GM18526 (cell line): ENCODE results near the gene EPRS1.

Source experiments
- POLR2A ChIP-seq: IDR thresholded peaks from 3 replicates; pipeline ENCODE4 v1.6.1; 2011; ENCODE audit not compliant: insufficient read length; ENCODE audit errors: extremely low read depth

Gene EPRS1

DNA sequence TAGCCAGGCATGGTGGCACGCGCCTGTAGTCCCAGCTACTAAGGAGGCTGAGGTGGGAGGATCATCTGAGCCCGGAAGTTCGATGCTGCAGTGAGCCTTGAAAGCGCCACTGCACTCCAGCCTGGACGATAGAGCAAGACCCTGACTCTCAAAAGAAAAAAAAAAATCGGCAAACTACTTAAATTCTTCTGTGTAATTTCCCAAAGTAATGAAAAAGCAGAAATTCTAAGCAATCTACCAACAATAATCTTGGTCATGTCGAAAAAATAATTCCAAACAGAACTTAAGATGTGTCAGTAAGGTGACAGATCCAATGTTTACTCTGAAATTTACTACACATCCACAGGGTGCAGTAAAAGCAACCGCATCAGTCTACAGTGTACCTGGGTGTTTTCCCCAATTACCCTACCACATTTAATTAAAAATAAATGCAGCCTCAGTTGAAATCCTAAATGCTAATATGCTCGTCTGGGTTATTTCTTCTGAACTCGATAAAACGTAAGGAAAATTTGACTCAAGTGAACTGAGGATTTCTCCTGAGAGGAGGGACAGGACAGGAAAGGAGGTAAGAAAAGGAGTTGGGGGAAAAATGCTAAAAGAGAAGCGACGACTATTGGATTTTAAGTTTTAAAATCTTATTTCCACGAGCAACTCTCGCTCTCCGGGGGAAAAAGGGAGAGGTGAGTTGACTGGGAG, 801 bp downstream of the EPRS1 start:
- TF ChIP-seq POLR2A = no peak

GRCh38 chr1:220044678-220045355, 1.5 kb downstream of the EPRS1 start:
- no peak for TF ChIP-seq POLR2A

DNA sequence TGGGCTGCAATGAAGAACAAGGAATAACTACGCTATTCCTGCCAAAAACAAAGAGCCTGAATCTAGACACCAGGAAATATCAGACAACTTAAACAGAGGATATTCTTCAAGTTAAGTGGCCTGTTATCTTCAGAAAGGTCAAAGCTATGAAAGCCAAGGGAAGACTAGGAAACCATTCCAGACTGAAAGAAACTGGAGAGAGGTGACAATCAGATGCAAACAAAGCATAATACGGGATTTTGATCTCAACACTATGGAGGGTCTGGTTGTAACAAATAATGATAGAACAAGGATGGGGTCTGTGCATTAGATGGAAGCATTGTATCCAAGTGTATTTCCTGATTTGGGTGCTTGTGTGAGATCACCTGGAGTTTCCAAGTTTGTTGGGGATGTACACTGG, 2.7 kb downstream of the EPRS1 start:
- no peak for TF ChIP-seq POLR2A

GRCh38 chr1:220040028-220040596, 6.2 kb downstream of the EPRS1 start:
- TF ChIP-seq POLR2A = no peak

DNA sequence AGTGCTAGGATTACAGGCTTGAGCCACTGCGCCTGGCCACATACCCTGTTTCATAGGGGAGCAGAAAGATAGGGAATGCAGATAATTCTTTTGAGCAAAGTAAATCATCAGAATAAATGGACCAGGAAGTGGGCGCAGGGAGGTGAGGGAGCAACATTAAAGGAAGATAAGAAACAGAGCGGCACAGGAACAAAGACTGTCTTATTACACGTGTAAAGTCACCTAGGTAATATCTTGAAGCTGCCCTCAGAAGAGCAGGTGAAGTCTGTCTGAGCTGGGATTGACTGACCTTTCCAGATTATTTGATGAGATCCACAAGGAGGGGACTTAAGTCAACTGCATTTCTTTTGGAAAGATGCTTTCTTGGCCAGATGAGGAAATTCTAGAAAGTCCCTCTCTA, 7.7 kb downstream of the EPRS1 start:
- TF ChIP-seq POLR2A = no peak

DNA sequence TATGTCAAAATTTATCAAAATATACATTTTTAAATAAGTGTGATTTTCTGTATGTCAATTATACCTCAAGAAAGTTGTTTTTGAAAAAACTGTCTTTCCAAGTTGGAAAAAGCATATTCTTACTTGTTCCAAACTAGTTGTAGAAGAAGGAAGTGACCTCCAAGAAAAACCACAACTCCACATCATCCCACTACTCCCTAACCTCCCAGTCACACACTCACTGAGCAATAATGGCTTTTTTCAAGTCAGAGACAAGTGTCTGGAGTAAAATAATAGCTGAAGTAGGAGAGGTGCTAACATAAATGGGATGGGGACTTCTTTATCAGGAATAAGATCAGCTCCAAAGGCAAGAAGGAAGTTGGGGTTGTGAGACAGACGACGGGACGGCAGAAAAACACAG, 13.4 kb downstream of the EPRS1 start:
- TF ChIP-seq POLR2A = no peak

DNA sequence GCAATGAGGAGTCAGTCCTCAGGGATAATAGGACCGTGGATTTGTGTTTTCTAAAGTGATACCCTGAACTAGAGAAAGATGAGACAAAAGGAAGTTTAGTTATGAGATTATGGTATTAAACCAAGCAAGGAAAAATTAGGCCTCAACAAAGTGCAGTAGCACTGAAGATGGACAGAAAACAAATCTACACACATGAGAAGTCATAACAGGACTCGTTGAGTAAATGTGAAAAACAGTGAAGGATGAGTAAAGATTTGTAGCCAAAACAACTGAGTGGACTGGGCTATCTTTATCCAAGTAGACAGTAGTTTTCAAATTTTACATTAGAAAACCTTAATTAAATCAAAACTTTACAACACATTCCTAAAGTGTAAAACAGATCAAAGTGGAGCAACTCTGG, 15.0 kb downstream of the EPRS1 start:
- no peak for TF ChIP-seq POLR2A

DNA sequence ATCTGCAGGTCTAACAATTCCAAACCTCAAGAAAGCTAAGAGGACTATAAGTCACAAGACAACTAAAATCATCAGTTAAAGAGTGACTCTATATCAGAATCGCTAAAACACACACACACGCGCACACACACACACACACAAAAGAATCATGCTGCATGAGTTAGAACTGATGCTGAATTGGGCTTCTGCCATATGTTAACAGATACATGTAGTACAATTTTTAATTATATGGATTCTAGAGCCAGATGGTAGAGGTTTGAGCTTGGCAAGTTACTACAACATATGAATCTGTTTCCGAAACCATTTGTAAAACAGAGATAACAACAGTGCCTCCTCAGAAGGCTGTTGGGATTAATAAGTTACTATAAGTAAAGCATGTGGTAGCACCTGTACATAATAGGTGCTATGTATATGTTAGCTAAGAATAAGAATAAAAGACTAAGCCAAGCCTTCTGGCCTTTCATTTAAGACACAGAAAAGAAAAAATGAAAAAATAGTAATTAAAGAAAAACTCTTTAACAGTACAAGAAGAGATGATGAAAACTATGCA, 17.9 kb downstream of the EPRS1 start:
- no peak for TF ChIP-seq POLR2A

DNA sequence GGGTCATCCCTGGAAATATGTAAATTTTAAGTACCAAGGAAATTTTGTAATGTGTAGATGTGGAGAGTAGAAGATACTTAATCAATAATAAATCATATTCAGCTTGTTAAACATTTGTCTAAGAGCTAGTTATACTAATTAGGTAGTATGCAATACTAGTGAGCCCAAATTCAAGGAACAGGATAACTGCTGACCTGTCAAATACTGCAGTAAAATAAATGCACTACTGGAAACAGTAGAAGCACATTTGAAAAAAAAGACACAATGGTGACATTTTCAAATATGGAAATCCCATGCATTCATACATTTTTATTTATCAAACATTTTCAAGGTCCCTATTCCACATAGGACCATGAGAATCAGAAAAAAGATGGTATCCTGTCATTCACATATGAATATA, 27.2 kb downstream of the EPRS1 start:
- TF ChIP-seq POLR2A = no peak

DNA sequence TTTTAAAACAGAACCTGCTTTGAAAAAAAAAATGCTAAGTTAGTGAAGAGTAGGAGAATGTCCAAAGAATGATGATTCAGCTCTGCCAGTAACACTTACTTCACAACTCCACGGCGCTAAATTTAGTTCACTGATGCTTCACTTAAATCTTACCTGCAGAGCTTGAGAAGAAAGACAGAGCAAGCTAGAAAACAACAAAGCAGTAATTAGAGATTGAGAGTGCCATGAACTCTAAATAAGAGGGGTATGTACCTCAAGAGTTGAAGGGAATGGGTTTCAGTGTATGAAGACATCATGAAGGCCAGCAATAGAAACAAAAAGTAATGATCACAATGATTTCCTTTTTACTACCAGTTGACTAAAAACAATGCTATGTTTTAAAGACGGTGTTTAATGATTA, 32.8 kb downstream of the EPRS1 start:
- no peak for TF ChIP-seq POLR2A

DNA sequence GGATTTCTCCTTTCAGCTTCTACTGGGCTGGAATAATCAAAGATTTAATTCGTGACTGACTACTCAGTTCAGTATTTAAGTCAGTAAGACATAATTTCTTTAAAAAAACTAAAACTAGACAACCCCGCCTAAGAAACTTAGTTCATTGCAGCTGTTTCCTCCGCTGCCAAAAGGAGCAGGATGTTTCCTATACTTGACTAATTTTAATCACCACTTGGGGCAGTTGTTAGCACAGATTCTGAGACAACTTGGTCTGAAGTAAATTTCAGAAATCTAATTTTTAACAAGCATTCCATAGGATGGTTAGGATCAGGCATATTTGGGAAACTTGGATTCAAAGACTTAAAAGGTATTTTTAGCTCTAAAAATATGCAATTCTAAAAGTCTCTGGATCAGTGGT, 34.0 kb downstream of the EPRS1 start:
- TF ChIP-seq POLR2A = no peak

GRCh38 chr1:220011620-220012019, 34.7 kb downstream of the EPRS1 start:
- TF ChIP-seq POLR2A = no peak

DNA sequence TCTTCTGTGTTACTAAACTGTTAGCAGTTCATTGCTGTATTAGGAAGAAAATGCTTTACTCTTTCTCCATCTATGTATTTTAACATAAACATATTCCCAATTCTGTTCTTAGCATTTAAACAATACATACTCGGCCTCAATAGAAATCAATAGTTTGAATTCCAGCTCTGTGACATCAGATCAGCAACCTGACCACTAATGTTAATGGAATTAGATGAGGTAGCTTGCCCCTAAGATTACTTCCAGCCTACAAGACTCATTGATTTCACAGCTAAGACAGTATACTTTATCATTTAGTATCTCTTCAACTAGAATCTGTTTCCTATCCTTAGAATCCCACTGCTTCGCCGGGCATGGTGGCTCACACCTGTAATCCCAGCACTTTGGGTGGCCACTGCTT, 38.9 kb downstream of the EPRS1 start:
- no peak for TF ChIP-seq POLR2A

GRCh38 chr1:220005489-220005888, 40.8 kb downstream of the EPRS1 start:
- no peak for TF ChIP-seq POLR2A

GRCh38 chr1:220003610-220004299, 42.5 kb downstream of the EPRS1 start:
- no peak for TF ChIP-seq POLR2A

- TF ChIP-seq POLR2A = no peak
Measured at GRCh38 chr1:220003015-220003414, 43.3 kb downstream of the EPRS1 start.
